Measurements from ENCODE around the gene GPHN.
"Not testable (repeated sequence)": the region's sequence is repeated elsewhere in the genome, so short reads cannot be mapped to it uniquely, and the experiment has no call there.

DNA sequence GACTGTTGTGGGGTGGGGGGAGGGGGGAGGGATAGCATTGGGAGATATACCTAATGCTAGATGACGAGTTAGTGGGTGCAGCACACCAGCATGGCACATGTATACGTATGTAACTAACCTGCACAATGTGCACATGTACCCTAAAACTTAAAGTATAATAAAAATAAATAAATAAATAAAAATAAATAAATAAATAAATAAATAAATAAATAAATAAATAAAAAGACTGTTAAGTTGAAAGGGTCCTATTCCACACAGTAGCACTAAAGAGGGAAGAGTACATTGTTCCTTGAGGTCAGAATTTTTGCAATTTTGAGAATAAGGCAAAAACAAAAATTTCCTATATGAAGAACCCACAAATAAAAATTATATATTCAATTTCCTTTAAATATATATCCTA lies 329.5 kb downstream of the GPHN start:
- TF ChIP-seq, protein P1, sequence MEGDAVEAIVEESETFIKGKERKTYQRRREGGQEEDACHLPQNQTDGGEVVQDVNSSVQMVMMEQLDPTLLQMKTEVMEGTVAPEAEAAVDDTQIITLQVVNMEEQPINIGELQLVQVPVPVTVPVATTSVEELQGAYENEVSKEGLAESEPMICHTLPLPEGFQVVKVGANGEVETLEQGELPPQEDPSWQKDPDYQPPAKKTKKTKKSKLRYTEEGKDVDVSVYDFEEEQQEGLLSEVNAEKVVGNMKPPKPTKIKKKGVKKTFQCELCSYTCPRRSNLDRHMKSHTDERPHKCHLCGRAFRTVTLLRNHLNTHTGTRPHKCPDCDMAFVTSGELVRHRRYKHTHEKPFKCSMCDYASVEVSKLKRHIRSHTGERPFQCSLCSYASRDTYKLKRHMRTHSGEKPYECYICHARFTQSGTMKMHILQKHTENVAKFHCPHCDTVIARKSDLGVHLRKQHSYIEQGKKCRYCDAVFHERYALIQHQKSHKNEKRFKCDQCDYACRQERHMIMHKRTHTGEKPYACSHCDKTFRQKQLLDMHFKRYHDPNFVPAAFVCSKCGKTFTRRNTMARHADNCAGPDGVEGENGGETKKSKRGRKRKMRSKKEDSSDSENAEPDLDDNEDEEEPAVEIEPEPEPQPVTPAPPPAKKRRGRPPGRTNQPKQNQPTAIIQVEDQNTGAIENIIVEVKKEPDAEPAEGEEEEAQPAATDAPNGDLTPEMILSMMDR (IDR thresholded peaks at IDR 0.05): not testable (repeated sequence)
- not testable (repeated sequence) for TF ChIP-seq POLR2A (IDR thresholded peaks at IDR 0.05)

All from Peyer's patch (tissue), 4 donors.